H9 (cell line): ENCODE data around the gene OSBPL10. TPM values are rescaled to one million over a fixed set of nuclear protein-coding genes. Genes with fewer than 3 reads are reported as not detected.

Source experiments
- DNase-seq: peaks from one replicate; pipeline ENCODE4 v3.0.0-alpha.2; 2017
- H2AFZ ChIP-seq: one replicate; pipeline ENCODE4 v1.6.1; 2013; ENCODE audit warnings: mild to moderate bottlenecking, low read length, control low read depth, moderate library complexity
- H2AK5ac ChIP-seq: 2 replicates; pipeline ENCODE4 v1.6.1; 2013; ENCODE audit warnings: low read length, control low read depth, mixed read lengths; ENCODE audit not compliant: insufficient read length
- H2BK120ac ChIP-seq: one replicate; pipeline ENCODE4 v1.6.1; 2013; ENCODE audit warnings: low read depth, mild to moderate bottlenecking, low read length, control low read depth, inconsistent platforms; ENCODE audit not compliant: poor library complexity, severe bottlenecking
- H2BK12ac ChIP-seq: 2 replicates; pipeline ENCODE4 v1.6.1; 2013; ENCODE audit warnings: low read length, control low read depth, mixed read lengths, low read depth; ENCODE audit not compliant: insufficient read length
- H2BK15ac ChIP-seq: 2 replicates; pipeline ENCODE4 v1.6.1; 2013; ENCODE audit warnings: low read depth, low read length, control low read depth
- H2BK20ac ChIP-seq: one replicate; pipeline ENCODE4 v1.6.1; 2013; ENCODE audit warnings: low read depth, mild to moderate bottlenecking, low read length, control low read depth, inconsistent platforms; ENCODE audit not compliant: poor library complexity, severe bottlenecking
- H2BK5ac ChIP-seq: 2 replicates; pipeline ENCODE4 v1.6.1; 2013; ENCODE audit warnings: low read length, control low read depth, mixed read lengths; ENCODE audit not compliant: insufficient read length
- H3K14ac ChIP-seq: 2 replicates; pipeline ENCODE4 v1.6.1; 2013; ENCODE audit warnings: low read length, control low read depth; ENCODE audit not compliant: insufficient read depth
- H3K18ac ChIP-seq: 2 replicates; pipeline ENCODE4 v1.6.1; 2013; ENCODE audit warnings: low read depth, mild to moderate bottlenecking, mixed read lengths, low read length, control low read depth; ENCODE audit not compliant: insufficient read length
- H3K23ac ChIP-seq: 2 replicates; pipeline ENCODE4 v1.6.1; 2013; ENCODE audit warnings: low read length, control low read depth, mixed read lengths, low read depth; ENCODE audit not compliant: insufficient read length
- H3K23me2 ChIP-seq: 2 replicates; pipeline ENCODE4 v1.6.1; 2013; ENCODE audit warnings: low read depth, mild to moderate bottlenecking, mixed read lengths, low read length, control low read depth; ENCODE audit not compliant: insufficient read length, poor library complexity, severe bottlenecking
- H3K27ac ChIP-seq: 2 replicates; pipeline ENCODE4 v1.5.1; 2013; ENCODE audit warnings: low read length, control low read depth, mixed read lengths, low read depth; ENCODE audit not compliant: insufficient read length
- H3K27me3 ChIP-seq: 2 replicates; pipeline ENCODE4 v1.6.1; 2013; ENCODE audit warnings: low read length, control low read depth, inconsistent platforms; ENCODE audit not compliant: insufficient read depth
- H3K4ac ChIP-seq: 2 replicates; pipeline ENCODE4 v1.6.1; 2013; ENCODE audit warnings: low read depth, mild to moderate bottlenecking, control low read depth, inconsistent platforms, low read length, moderate library complexity
- H3K4me1 ChIP-seq: 2 replicates; pipeline ENCODE4 v1.6.1; 2013; ENCODE audit warnings: low read length, control low read depth, inconsistent platforms; ENCODE audit not compliant: insufficient read depth
- H3K4me2 ChIP-seq: 2 replicates; pipeline ENCODE4 v1.6.1; 2013; ENCODE audit warnings: low read length, control low read depth, mixed read lengths; ENCODE audit not compliant: insufficient read length, insufficient read depth
- H3K56ac ChIP-seq: 2 replicates; pipeline ENCODE4 v1.6.1; 2013; ENCODE audit warnings: low read depth, mild to moderate bottlenecking, mixed read lengths, low read length, control low read depth; ENCODE audit not compliant: insufficient read length
- H3K79me1 ChIP-seq: 2 replicates; pipeline ENCODE4 v1.6.1; 2013; ENCODE audit warnings: low read depth, mild to moderate bottlenecking, moderate library complexity, low read length, control low read depth, inconsistent platforms; ENCODE audit not compliant: insufficient read depth, poor library complexity, severe bottlenecking
- H3K79me2 ChIP-seq: 2 replicates; pipeline ENCODE4 v1.6.1; 2013; ENCODE audit warnings: low read length, control low read depth, inconsistent platforms; ENCODE audit not compliant: insufficient read depth
- H3K9ac ChIP-seq: 2 replicates; pipeline ENCODE4 v1.6.1; 2013; ENCODE audit warnings: low read length, control low read depth, mixed read lengths; ENCODE audit not compliant: insufficient read length; ENCODE audit errors: extremely low read depth
- H3K9me3 ChIP-seq: one replicate; pipeline ENCODE4 v1.6.1; 2013; ENCODE audit warnings: low read depth, low read length, inconsistent platforms; ENCODE audit not compliant: control insufficient read depth
- H3T11ph ChIP-seq: one replicate; pipeline ENCODE4 v1.6.1; 2013; ENCODE audit warnings: mild to moderate bottlenecking, low read length, control low read depth, inconsistent platforms
- H4K20me1 ChIP-seq: one replicate; pipeline ENCODE4 v1.6.1; 2013; ENCODE audit not compliant: control insufficient read depth, insufficient read length, insufficient read depth
- H4K5ac ChIP-seq: 2 replicates; pipeline ENCODE4 v1.6.1; 2013; ENCODE audit warnings: low read depth, mild to moderate bottlenecking, mixed read lengths, low read length, control low read depth; ENCODE audit not compliant: insufficient read length
- H4K8ac ChIP-seq: replicated peaks from 2 replicates; pipeline ENCODE4 v1.6.1; 2013; ENCODE audit warnings: low read length, control low read depth, mixed read lengths, low read depth; ENCODE audit not compliant: insufficient read length
- H4K91ac ChIP-seq: 2 replicates; pipeline ENCODE4 v1.6.1; 2013; ENCODE audit warnings: low read depth, mild to moderate bottlenecking, moderate library complexity, mixed read lengths, low read length, control low read depth; ENCODE audit not compliant: insufficient read length
- H3K27ac Mint-ChIP-seq, 3 experiments: 2 replicates in 2 of 3; 3 replicates in 1 of 3; pipeline ENCODE4 v1.8.0; 2020 to 2021; ENCODE audit warnings: mixed read lengths in 3 of 3, mild to moderate bottlenecking in 1 of 3, moderate library complexity in 1 of 3
- H3K27me3 Mint-ChIP-seq: 2 replicates; pipeline ENCODE4 v1.8.0; 2021; ENCODE audit warnings: low read depth, mild to moderate bottlenecking, moderate library complexity, mixed read lengths
- H3K36me3 Mint-ChIP-seq, 3 experiments: 2 replicates in 2 of 3; 3 replicates in 1 of 3; pipeline ENCODE4 v1.8.0; 2020 to 2021; ENCODE audit warnings: low read depth in 3 of 3, mixed read lengths in 3 of 3; ENCODE audit not compliant: insufficient read depth in 1 of 3
- H3K4me1 Mint-ChIP-seq, 2 experiments: 2 replicates each; pipeline ENCODE4 v1.8.0; 2020; ENCODE audit warnings: mixed read lengths in 2 of 2
- H3K4me3 Mint-ChIP-seq, 2 experiments: 2 replicates in 1 of 2; 3 replicates in 1 of 2; pipeline ENCODE4 v1.8.0; 2020 to 2021; ENCODE audit warnings: mild to moderate bottlenecking in 2 of 2, mixed read lengths in 2 of 2, moderate library complexity in 1 of 2
- H3K9me3 Mint-ChIP-seq, 2 experiments: 2 replicates in 1 of 2; 3 replicates in 1 of 2; pipeline ENCODE4 v1.8.0; 2020; ENCODE audit warnings: mild to moderate bottlenecking in 2 of 2, mixed read lengths in 2 of 2, moderate library complexity in 1 of 2
- WGBS: extraction: QIAGEN DNeasy Blood & Tissue Kit; methylation state at CpG from one replicate; pipeline ENCODE4 v1.1.7; 2013; ENCODE audit warnings: missing lambda C conversion rate, low lambda C conversion rate, mixed read lengths; ENCODE audit not compliant: insufficient read length; ENCODE audit errors: extremely low coverage; 5-methylcytosine and 5-hydroxymethylcytosine counted together
- total RNA-seq: library from RNA; stranded (reverse); gene quantifications from 2 replicates; pipeline ENCODE4 v1.2.1, GENCODE V29; 2021
- TF ChIP-seq, protein P1 (sequence below): fragments of 200-600 bp; sonication (generic); conservative IDR thresholded peaks from 3 replicates; pipeline ENCODE4 v1.8.0; 2021; ENCODE audit warnings: antibody characterized with exemption, mild to moderate bottlenecking

The OSBPL10 gene
- total RNA-seq, 1 experiment from 2014 or later: 42.7 TPM

DNA sequence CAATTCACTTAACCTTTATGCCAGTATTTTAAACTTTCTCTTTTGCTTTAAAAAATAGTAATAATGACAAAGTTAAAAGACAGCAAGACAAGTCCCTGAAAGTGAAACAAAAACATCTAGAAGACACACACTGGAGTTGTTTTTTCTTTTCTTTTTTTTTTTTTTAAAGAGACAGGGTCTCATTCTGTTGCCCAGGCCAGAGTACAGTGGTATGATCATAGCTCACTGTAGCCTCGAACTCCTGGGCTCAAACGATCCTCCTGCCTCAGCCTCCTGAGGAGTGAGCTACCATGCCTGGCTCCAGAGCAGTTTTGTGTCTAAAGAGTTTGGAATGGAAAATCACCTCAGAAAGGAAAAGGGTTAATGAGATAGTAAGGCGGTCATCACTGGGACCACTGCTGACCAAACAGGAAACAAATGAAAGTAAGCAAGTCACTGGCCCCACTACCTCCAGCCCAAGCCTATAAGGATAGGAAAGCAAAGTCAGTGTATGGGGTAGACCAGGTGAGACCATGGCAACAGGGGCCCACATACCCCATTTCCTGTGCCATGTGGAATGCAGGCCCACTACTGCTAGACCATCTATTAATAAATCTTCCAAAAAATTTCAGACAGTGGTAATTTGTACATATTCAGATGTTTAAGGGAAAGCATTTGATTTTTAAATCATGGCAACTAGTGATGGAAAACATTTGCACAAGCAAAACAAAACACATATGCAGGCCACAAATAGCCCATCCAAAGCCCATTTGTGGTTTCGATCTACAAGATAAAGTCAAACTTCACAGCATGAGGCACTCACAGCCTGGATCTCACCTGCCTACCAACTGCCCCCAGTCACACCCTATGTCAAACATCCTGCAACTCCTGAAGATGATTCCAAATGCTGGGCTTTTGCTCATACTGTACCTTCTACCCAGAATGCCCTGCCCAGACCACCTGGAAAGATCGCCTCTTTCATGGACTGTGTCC lies 62.6 kb downstream of the OSBPL10 start:
- Histone ChIP-seq H3K23ac (no peak overlapping the region), H2BK5ac (no peak overlapping the region), H3K9ac (no peak overlapping the region), H4K91ac (no peak overlapping the region), H3K27me3 (no peaks in the 10 kb centered on the region), H2AFZ (no peak overlapping the region), H4K20me1 (no peaks in the 10 kb centered on the region), H3K18ac (no peak overlapping the region), H3K14ac (no peak overlapping the region), H3K56ac (no peak overlapping the region), H4K5ac (no peak overlapping the region), H2BK20ac (no peak overlapping the region), H3K79me1 (no peaks in the 10 kb centered on the region), H3K27ac (peak overlapping the region; percentile 24), H3K4ac (no peak overlapping the region), H2BK120ac (no peak overlapping the region), H2AK5ac (no peak overlapping the region), H3K4me1 (peaks cover 9% of the 10 kb centered on the region; the same call in 1 of the 2 replicates), H3T11ph (no peak overlapping the region), H2BK12ac (no peak overlapping the region), H3K9me3 (peaks cover 10% of the 10 kb centered on the region), H3K4me2 (no peak overlapping the region), H3K79me2 (peaks cover 25% of the 10 kb centered on the region; the same call in 1 of the 2 replicates), H3K23me2 (no peaks in the 10 kb centered on the region), H2BK15ac (no peak overlapping the region), H4K8ac (no peak overlapping the region)
- Mint-ChIP-seq H3K4me1 (peaks cover 49 to 50% of the 10 kb centered on the region in 2 experiments), H3K36me3 (peaks cover 23 to 35% (median 24%) of the 10 kb centered on the region in 3 experiments), H3K27me3 (no peaks in the 10 kb centered on the region; the same call in 1 of the 2 replicates), H3K27ac (peak overlapping the region; percentile 80 to 93 (median 92)), H3K4me3 (peak overlapping the region in 1 of 2 experiments; percentile 47; a peak in 2 of 5 replicates), H3K9me3 (peaks cover 13 to 16% of the 10 kb centered on the region in 2 experiments)
- WGBS: no CpG with 5 or more reads among the region's 5 CpGs
- no peak for DNase-seq
- TF ChIP-seq, protein P1, sequence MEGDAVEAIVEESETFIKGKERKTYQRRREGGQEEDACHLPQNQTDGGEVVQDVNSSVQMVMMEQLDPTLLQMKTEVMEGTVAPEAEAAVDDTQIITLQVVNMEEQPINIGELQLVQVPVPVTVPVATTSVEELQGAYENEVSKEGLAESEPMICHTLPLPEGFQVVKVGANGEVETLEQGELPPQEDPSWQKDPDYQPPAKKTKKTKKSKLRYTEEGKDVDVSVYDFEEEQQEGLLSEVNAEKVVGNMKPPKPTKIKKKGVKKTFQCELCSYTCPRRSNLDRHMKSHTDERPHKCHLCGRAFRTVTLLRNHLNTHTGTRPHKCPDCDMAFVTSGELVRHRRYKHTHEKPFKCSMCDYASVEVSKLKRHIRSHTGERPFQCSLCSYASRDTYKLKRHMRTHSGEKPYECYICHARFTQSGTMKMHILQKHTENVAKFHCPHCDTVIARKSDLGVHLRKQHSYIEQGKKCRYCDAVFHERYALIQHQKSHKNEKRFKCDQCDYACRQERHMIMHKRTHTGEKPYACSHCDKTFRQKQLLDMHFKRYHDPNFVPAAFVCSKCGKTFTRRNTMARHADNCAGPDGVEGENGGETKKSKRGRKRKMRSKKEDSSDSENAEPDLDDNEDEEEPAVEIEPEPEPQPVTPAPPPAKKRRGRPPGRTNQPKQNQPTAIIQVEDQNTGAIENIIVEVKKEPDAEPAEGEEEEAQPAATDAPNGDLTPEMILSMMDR: no peak
